Astrocyte of the cerebellum (primary cell): ENCODE results near the gene MS4A4E.
"Not testable (repeated sequence)": the region's sequence is repeated elsewhere in the genome, so short reads cannot be mapped to it uniquely, and the experiment has no call there.

Experiments
- DNase-seq: peaks from one replicate; pipeline ENCODE4 v3.0.0-alpha.2; 2011; ENCODE audit warnings: low read depth
- H3K4me3 ChIP-seq: 2 replicates; pipeline ENCODE4 v1.5.1; 2011; ENCODE audit warnings: mild to moderate bottlenecking, low read depth, low read length, moderate library complexity
- CTCF ChIP-seq: IDR thresholded peaks from 2 replicates; pipeline ENCODE4 v1.5.1; 2012; ENCODE audit warnings: low read length, low read depth, moderate library complexity, mild to moderate bottlenecking; ENCODE audit errors: missing control alignments
- in situ Hi-C: cut with HindIII; loops from 2 replicates; pipeline ENCODE4 v1.10.0; 2017; ENCODE audit warnings: low sequenced_read_pairs

The MS4A4E gene

GRCh38 chr11:60242740-60243239 is at the start of gene MS4A4E:
MS4A4E (minus strand) TSS chr11:60243137; CDS start chr11:60230055, 13,082 bp downstream.
- DNase-seq: no peak
- no peak for TF ChIP-seq CTCF
- in situ Hi-C loops: no loop called here
- H3K4me3 ChIP-seq: no peak within 1 kb of the TSS

GRCh38 chr11:60292145-60292544 is 49.2 kb upstream of the MS4A4E start:
- H3K4me3 ChIP-seq: no peak overlapping the region
- in situ Hi-C loops: no loop called here
- no peak for DNase-seq
- TF ChIP-seq CTCF: no peak

- TF ChIP-seq CTCF: no peak
- no peak overlapping the region for H3K4me3 ChIP-seq
- no peak for DNase-seq
- in situ Hi-C loops: no loop called here
Measured at GRCh38 chr11:60288531-60288930, 45.6 kb upstream of the MS4A4E start.

GRCh38 chr11:60285411-60286126 is 42.6 kb upstream of the MS4A4E start:
- H3K4me3 ChIP-seq, in situ Hi-C loops, DNase-seq: not testable (repeated sequence)

GRCh38 chr11:60282286-60282685 is 39.3 kb upstream of the MS4A4E start:
- in situ Hi-C loops: no loop called here
- no peak overlapping the region for H3K4me3 ChIP-seq
- TF ChIP-seq CTCF: no peak
- DNase-seq: no peak

- no peak for TF ChIP-seq CTCF
- in situ Hi-C loops: no loop called here
- no peak overlapping the region for H3K4me3 ChIP-seq
- no peak for DNase-seq
Measured at GRCh38 chr11:60281485-60281884, 38.5 kb upstream of the MS4A4E start.

GRCh38 chr11:60280412-60280811 is 37.5 kb upstream of the MS4A4E start, which contains the start of gene MS4A4A:
MS4A4A (plus strand) TSS chr11:60280666; CDS start chr11:60280676, 10 bp downstream.
- in situ Hi-C loops: no loop called here
- H3K4me3 ChIP-seq: no peak within 1 kb of the TSS
- no peak for TF ChIP-seq CTCF
- no peak for DNase-seq
